GM23248 (cell line): ENCODE data around the gene LAMA2.

ENCODE experiments used
- EZH2 ChIP-seq: fragments of 200-600 bp; sonication (generic); IDR thresholded peaks from 2 replicates; pipeline ENCODE4 v1.6.1; 2018; ENCODE audit warnings: antibody characterized with exemption, mild to moderate bottlenecking; ENCODE audit not compliant: insufficient read depth, poor library complexity, severe bottlenecking
- EZH2phosphoT487 ChIP-seq: fragments of 200-600 bp; sonication (generic); IDR thresholded peaks from 2 replicates; pipeline ENCODE4 v1.6.1; 2018; ENCODE audit warnings: antibody characterized with exemption, moderate library complexity, mild to moderate bottlenecking, low read depth; ENCODE audit not compliant: insufficient read depth

DNA sequence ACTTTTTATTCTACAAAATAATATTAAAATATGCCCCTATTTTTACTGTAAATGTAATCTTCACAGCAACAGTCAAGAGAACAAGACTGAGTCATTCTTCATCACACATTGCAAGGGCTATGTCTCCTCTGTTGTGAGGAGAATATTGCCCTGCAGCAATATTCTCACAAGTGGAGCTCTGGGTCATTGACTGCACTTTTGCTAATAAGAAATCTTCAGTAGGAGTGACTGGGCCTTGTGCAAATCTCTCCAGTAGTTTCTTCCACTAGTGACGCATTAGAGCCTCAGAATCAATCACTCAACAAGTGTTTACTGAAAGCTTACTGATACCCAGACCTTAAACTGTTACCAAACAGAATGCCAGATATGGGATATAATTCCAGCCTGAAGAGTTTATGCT is 49.1 kb downstream of the LAMA2 start:
- TF ChIP-seq EZH2 = no peak
- no peak for TF ChIP-seq EZH2phosphoT487
